Gastroesophageal sphincter (tissue), 4 donors: Measurements from ENCODE around the gene AP2A2. TPM values are rescaled to one million over a fixed set of nuclear protein-coding genes. Genes with fewer than 3 reads are reported as not detected.
A peak's percentile ranks its signal among the peaks of the same experiment; 100 is the strongest.

ENCODE experiments used
- ATAC-seq: fragments of 150-250 bp; one replicate; pipeline ENCODE4 v1.9.1; 2016; ENCODE audit warnings: mild to moderate bottlenecking, moderate library complexity
- H3K27ac ChIP-seq, 4 donors: fragments of 200-600 bp; sonication (generic) in 3 of 4; 1 replicate in 3 of 4; 2 replicates in 1 of 4; pipeline ENCODE4 v1.5.1; 2016 to 2019
- H3K27me3 ChIP-seq: fragments of 200-600 bp; sonication (generic); one replicate; pipeline ENCODE4 v1.5.1; 2019
- H3K36me3 ChIP-seq, 2 donors: fragments of 200-600 bp; sonication (generic); one replicate each; pipeline ENCODE4 v1.5.1; 2019; ENCODE audit warnings: control low read depth in 1 of 2
- H3K4me1 ChIP-seq, 3 donors: fragments of 200-600 bp; sonication (generic); 1 replicate in 2 of 3; 2 replicates in 1 of 3; pipeline ENCODE4 v1.5.1; 2016 to 2019; ENCODE audit warnings: control low read depth in 2 of 3
- H3K4me3 ChIP-seq, 2 donors: fragments of 200-600 bp; sonication (generic); one replicate each; pipeline ENCODE4 v1.5.1; 2019; ENCODE audit warnings: mild to moderate bottlenecking in 1 of 2, moderate library complexity in 1 of 2
- H3K9me3 ChIP-seq, 3 donors: fragments of 200-600 bp; sonication (generic); one replicate each; pipeline ENCODE4 v1.5.1; 2017 to 2019; ENCODE audit warnings: control low read depth in 2 of 3
- CTCF ChIP-seq, 4 experiments: fragments of 200-600 bp in 2 of 4; fragments of 450-650 bp in 2 of 4; sonication (generic) in 1 of 4; IDR thresholded peaks; one replicate each; pipeline ENCODE4 v1.5.1; 2017 to 2019; ENCODE audit warnings: antibody characterized with exemption in 4 of 4, mild to moderate bottlenecking in 2 of 4, moderate library complexity in 2 of 4
- EP300 ChIP-seq: sonication (generic); formaldehyde crosslinking; IDR thresholded peaks from one replicate; pipeline ENCODE4 v1.6.1; 2017; ENCODE audit warnings: antibody characterized with exemption, mild to moderate bottlenecking
- POLR2A ChIP-seq, 2 donors: fragments of 450-650 bp; IDR thresholded peaks; one replicate each; pipeline ENCODE4 v1.6.1; 2017; ENCODE audit warnings: antibody characterized with exemption in 2 of 2, mild to moderate bottlenecking in 2 of 2, moderate library complexity in 1 of 2
- POLR2AphosphoS5 ChIP-seq: sonication (generic); formaldehyde crosslinking; IDR thresholded peaks from one replicate; pipeline ENCODE4 v1.6.1; 2017; ENCODE audit warnings: antibody characterized with exemption
- WGBS, 2 donors: methylation state at CpG; one replicate each; pipeline ENCODE4 v1.1.5; 2018; ENCODE audit warnings: low coverage in 1 of 2; 5-methylcytosine and 5-hydroxymethylcytosine counted together
- total RNA-seq, 4 donors: library from RNA; depleted of rRNA; stranded (reverse); fragments of >200 nt; gene quantifications; one replicate each; pipeline ENCODE4 v1.1.0, GENCODE V29; 2016

The AP2A2 gene
- total RNA-seq, 4 donors from 2014 or later = 47.9 to 88.5 (median 61.6) TPM

GRCh38 chr11:907668-908067 lies 18.0 kb upstream of the AP2A2 start:
- no peak overlapping the region for H3K27ac ChIP-seq
- WGBS, 2 donors = no CpG with 5 or more reads among the region's 2 CpGs
- H3K4me3 ChIP-seq = no peak overlapping the region
- peaks cover 0 to 52% of the 10 kb centered on the region in 2 donors for H3K36me3 ChIP-seq
- no peak for ATAC-seq
- H3K27me3 ChIP-seq = no peaks in the 10 kb centered on the region
- no peak for TF ChIP-seq CTCF (IDR thresholded peaks at IDR 0.05)
- no peak for TF ChIP-seq POLR2A (IDR thresholded peaks at IDR 0.05)
- TF ChIP-seq POLR2AphosphoS5 = no peak
- no peak for TF ChIP-seq EP300
- peaks cover 0 to 33% (median 10%) of the 10 kb centered on the region in 3 donors for H3K4me1 ChIP-seq
- H3K9me3 ChIP-seq = no peaks in the 10 kb centered on the region

GRCh38 chr11:908273-908672 lies 17.4 kb upstream of the AP2A2 start:
- Histone ChIP-seq H3K27me3 (no peaks in the 10 kb centered on the region), H3K27ac (no peak overlapping the region), H3K4me3 (no peak overlapping the region), H3K4me1 (peaks cover 0 to 33% (median 10%) of the 10 kb centered on the region in 3 donors), H3K9me3 (no peaks in the 10 kb centered on the region), H3K36me3 (peaks cover 0 to 46% of the 10 kb centered on the region in 2 donors)
- TF ChIP-seq POLR2A (IDR thresholded peaks at IDR 0.05) = no peak
- no peak for TF ChIP-seq POLR2AphosphoS5
- TF ChIP-seq EP300 = no peak
- no peak for TF ChIP-seq CTCF (IDR thresholded peaks at IDR 0.05)
- 93% methylated on average over 3 of the region's 5 CpGs; no CpG with 5 or more reads in 1 of the 2 donors for WGBS, 2 donors
- ATAC-seq = no peak

- H3K36me3 ChIP-seq = peaks cover 0 to 35% of the 10 kb centered on the region in 2 donors
- H3K27ac ChIP-seq = no peak overlapping the region
- H3K4me3 ChIP-seq = no peak overlapping the region
- H3K9me3 ChIP-seq = no peaks in the 10 kb centered on the region
- peaks cover 0 to 33% (median 10%) of the 10 kb centered on the region in 3 donors for H3K4me1 ChIP-seq
- 81 to 93% methylated on average over 6 to 9 of the region's 11 CpGs for WGBS, 2 donors
- no peak for ATAC-seq
- H3K27me3 ChIP-seq = no peaks in the 10 kb centered on the region
- TF ChIP-seq EP300 (no peak), CTCF (IDR thresholded peaks at IDR 0.05) (no peak), POLR2AphosphoS5 (no peak), POLR2A (IDR thresholded peaks at IDR 0.05) (no peak)
These were observed 16.3 kb upstream of the AP2A2 start for GRCh38 chr11:909406-909805.

- ATAC-seq = no peak
- no peaks in the 10 kb centered on the region for H3K27me3 ChIP-seq
- no peak for TF ChIP-seq EP300
- no peak for TF ChIP-seq POLR2AphosphoS5
- no peak for TF ChIP-seq CTCF (IDR thresholded peaks at IDR 0.05)
- TF ChIP-seq POLR2A (IDR thresholded peaks at IDR 0.05) = no peak
- WGBS, 2 donors = 5 to 6% methylated on average over 7 to 24 of the region's 38 CpGs
- peaks cover 0 to 33% (median 10%) of the 10 kb centered on the region in 3 donors for H3K4me1 ChIP-seq
- H3K36me3 ChIP-seq = peaks cover 0 to 28% of the 10 kb centered on the region in 2 donors
- peak overlapping the region in 3 of 4 donors; percentile 95 for H3K27ac ChIP-seq
- no peaks in the 10 kb centered on the region for H3K9me3 ChIP-seq
- peak overlapping the region; percentile 61 to 96 for H3K4me3 ChIP-seq
These were observed 15.6 kb upstream of the AP2A2 start for GRCh38 chr11:910044-910588.

- no peaks in the 10 kb centered on the region for H3K9me3 ChIP-seq
- TF ChIP-seq POLR2A (IDR thresholded peaks at IDR 0.05) (peak; percentile 36 to 45), POLR2AphosphoS5 (no peak)
- H3K4me1 ChIP-seq = peaks cover 0 to 33% (median 10%) of the 10 kb centered on the region in 3 donors
- peak within 1 kb of the TSS; percentile 44 to 95 (median 95) for H3K27ac ChIP-seq
- H3K4me3 ChIP-seq = peak within 1 kb of the TSS; percentile 61 to 96
- peak; percentile 92 for ATAC-seq
- no CpG with 5 or more reads among the region's 59 CpGs for WGBS, 2 donors
- peaks cover 0 to 27% of the 10 kb centered on the region in 2 donors for H3K36me3 ChIP-seq
- H3K27me3 ChIP-seq = no peaks in the 10 kb centered on the region
These were observed 15.1 kb upstream of the AP2A2 start, which contains the start of gene CHID1 for GRCh38 chr11:910589-911030. Gene CHID1, minus strand, starts transcription at chr11:910810. Its CDS starts 5,994 bp downstream, at chr11:904816.
